ENCODE results near the gene ICAM5. TPM values are rescaled to one million over a fixed set of nuclear protein-coding genes. Genes with fewer than 3 reads are reported as not detected.

The ICAM5 gene
- total RNA-seq, 1 experiment from 2014 or later, result 8.0 TPM

- TF ChIP-seq IRF1 (CRISPR knock-in tag; IDR thresholded peaks at IDR 0.05) (no peak), JUN (CRISPR knock-in tag; IDR thresholded peaks at IDR 0.05) (no peak), ARID4B (CRISPR knock-in tag; IDR thresholded peaks at IDR 0.05; ENCODE audit: borderline replicate concordance) (no peak), SMAD3 (CRISPR knock-in tag; IDR thresholded peaks at IDR 0.05; ENCODE audit: borderline replicate concordance) (no peak), ZNF396 (CRISPR knock-in tag; IDR thresholded peaks at IDR 0.05; ENCODE audit: borderline replicate concordance) (no peak)
- TF ChIP-seq, protein P1, sequence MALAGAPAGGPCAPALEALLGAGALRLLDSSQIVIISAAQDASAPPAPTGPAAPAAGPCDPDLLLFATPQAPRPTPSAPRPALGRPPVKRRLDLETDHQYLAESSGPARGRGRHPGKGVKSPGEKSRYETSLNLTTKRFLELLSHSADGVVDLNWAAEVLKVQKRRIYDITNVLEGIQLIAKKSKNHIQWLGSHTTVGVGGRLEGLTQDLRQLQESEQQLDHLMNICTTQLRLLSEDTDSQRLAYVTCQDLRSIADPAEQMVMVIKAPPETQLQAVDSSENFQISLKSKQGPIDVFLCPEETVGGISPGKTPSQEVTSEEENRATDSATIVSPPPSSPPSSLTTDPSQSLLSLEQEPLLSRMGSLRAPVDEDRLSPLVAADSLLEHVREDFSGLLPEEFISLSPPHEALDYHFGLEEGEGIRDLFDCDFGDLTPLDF (CRISPR knock-in tag; IDR thresholded peaks at IDR 0.05), result no peak
These were observed 1.3 kb downstream of the ICAM5 start (continued) for GRCh38 chr19:10290876-10291553.

DNA sequence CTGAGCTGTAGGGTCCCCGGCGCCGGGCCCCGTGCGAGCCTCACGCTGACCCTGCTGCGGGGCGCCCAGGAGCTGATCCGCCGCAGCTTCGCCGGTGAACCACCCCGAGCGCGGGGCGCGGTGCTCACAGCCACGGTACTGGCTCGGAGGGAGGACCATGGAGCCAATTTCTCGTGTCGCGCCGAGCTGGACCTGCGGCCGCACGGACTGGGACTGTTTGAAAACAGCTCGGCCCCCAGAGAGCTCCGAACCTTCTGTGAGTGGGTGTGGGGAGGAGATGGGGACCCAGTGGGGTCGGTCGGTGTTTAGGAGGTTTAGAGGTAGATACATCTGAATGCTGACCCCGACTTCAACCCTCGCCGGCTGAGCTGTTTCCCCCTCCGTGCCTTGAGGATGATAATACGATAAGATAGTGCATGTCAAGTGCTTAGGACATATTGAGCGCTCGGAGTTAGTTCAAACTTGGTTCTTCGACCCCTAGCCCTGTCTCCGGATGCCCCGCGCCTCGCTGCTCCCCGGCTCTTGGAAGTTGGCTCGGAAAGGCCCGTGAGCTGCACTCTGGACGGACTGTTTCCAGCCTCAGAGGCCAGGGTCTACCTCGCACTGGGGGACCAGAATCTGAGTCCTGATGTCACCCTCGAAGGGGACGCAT is 1.9 kb downstream of the ICAM5 start:
- no peak overlapping the region for H3K27ac Mint-ChIP-seq
- H3K36me3 Mint-ChIP-seq, result no peaks in the 10 kb centered on the region
- ChIA-PET CTCF (interaction anchor here (0.6 to 9.0 kb wide), 15 partner anchors 20 to 195 kb away, joined by 3 to 180 read pairs (median 4); partner anchors contain the start of genes CDC37, ICAM1, PDE4A and TYK2), POLR2A (interaction anchor here (1.0 to 1.7 kb wide), 4 partner anchors 21 to 62 kb away, joined by 3 to 8 read pairs (median 5); partner anchors contain the start of gene ICAM1)
- TF ChIP-seq ZNF263 (CRISPR knock-in tag; IDR thresholded peaks at IDR 0.05; ENCODE audit: low read depth) (peak; percentile 51; the same call in 1 of the 2 replicates), JUN (CRISPR knock-in tag; IDR thresholded peaks at IDR 0.05) (no peak), NFE2L1 (CRISPR knock-in tag; IDR thresholded peaks at IDR 0.05) (no peak), TEAD1 (CRISPR knock-in tag; IDR thresholded peaks at IDR 0.05) (no peak), ZBTB21 (CRISPR knock-in tag; IDR thresholded peaks at IDR 0.05; ENCODE audit: borderline replicate concordance) (no peak), ZNF232 (CRISPR knock-in tag; IDR thresholded peaks at IDR 0.05) (no peak)
- TF ChIP-seq, protein P1 (CRISPR knock-in tag; IDR thresholded peaks at IDR 0.05), result no peak
- TF ChIP-seq, protein P2, sequence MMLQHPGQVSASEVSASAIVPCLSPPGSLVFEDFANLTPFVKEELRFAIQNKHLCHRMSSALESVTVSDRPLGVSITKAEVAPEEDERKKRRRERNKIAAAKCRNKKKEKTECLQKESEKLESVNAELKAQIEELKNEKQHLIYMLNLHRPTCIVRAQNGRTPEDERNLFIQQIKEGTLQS (CRISPR knock-in tag; conservative IDR thresholded peaks at IDR 0.05), result no peak
- H3K9me3 Mint-ChIP-seq, result no peaks in the 10 kb centered on the region
- DNase-seq (ENCODE audit: low spot score), result no peak
- H3K4me1 Mint-ChIP-seq, result peaks cover 38% of the 10 kb centered on the region
- H3K4me3 Mint-ChIP-seq, result peak overlapping the region; percentile 82
- ATAC-seq, result no peak
- H3K27me3 Mint-ChIP-seq (ENCODE audit: low read depth), result peaks cover 98% of the 10 kb centered on the region

All from WTC11 (cell line).